Sigmoid colon (tissue), 7 donors: Measurements from ENCODE around the gene PPP1R12A. TPM values are rescaled to one million over a fixed set of nuclear protein-coding genes. Genes with fewer than 3 reads are reported as not detected.

ENCODE experiments used
- DNase-seq: peaks from one replicate; pipeline ENCODE4 v3.0.0-alpha.2; 2019
- H3K27ac ChIP-seq, 4 donors: fragments of 200-600 bp; sonication (generic); one replicate each; pipeline ENCODE4 v1.5.1; 2016 to 2019; ENCODE audit warnings: mild to moderate bottlenecking in 1 of 4
- H3K27me3 ChIP-seq, 3 donors: fragments of 200-600 bp; sonication (generic); one replicate each; pipeline ENCODE4 v1.5.1; 2019; ENCODE audit warnings: mild to moderate bottlenecking in 1 of 3
- H3K36me3 ChIP-seq, 4 donors: fragments of 200-600 bp; sonication (generic); one replicate each; pipeline ENCODE4 v1.5.1; 2016 to 2019
- H3K4me1 ChIP-seq, 4 donors: fragments of 200-600 bp; sonication (generic); one replicate each; pipeline ENCODE4 v1.5.1; 2017 to 2019
- H3K4me3 ChIP-seq, 4 donors: fragments of 200-600 bp; sonication (generic); one replicate each; pipeline ENCODE4 v1.5.1; 2017 to 2019; ENCODE audit warnings: mild to moderate bottlenecking in 2 of 4, moderate library complexity in 1 of 4
- H3K9me3 ChIP-seq, 4 donors: fragments of 200-600 bp in 3 of 4; sonication (generic) in 3 of 4; one replicate each; pipeline versions ENCODE4 v1.5.1 to v1.6.1; 2013 to 2019
- EP300 ChIP-seq, 4 donors: sonication (generic); formaldehyde crosslinking; IDR thresholded peaks; one replicate each; pipeline ENCODE4 v1.6.1; 2017; ENCODE audit warnings: antibody characterized with exemption in 4 of 4
- POLR2A ChIP-seq, 2 donors: fragments of 450-650 bp; IDR thresholded peaks; one replicate each; pipeline ENCODE4 v1.6.1; 2016; ENCODE audit warnings: antibody characterized with exemption in 2 of 2, mild to moderate bottlenecking in 2 of 2, moderate library complexity in 2 of 2
- POLR2AphosphoS5 ChIP-seq, 4 donors: sonication (generic); formaldehyde crosslinking; IDR thresholded peaks; one replicate each; pipeline ENCODE4 v1.6.1; 2017; ENCODE audit warnings: antibody characterized with exemption in 4 of 4
- WGBS, 2 donors: extraction: QIAGEN DNeasy Blood & Tissue Kit; methylation state at CpG; one replicate each; pipeline ENCODE4 v1.1.7; 2013; 5-methylcytosine and 5-hydroxymethylcytosine counted together
- intact Hi-C: fragments of 100-400 bp; cut with DNase I; formaldehyde crosslinking; loops from one replicate; pipeline ENCODE4 v1.15.1; 2023
- polyA plus RNA-seq, 3 donors: library from polyadenylated mRNA; stranded (reverse); fragments of 200-250 nt; gene quantifications; one replicate each; pipeline ENCODE4 v1.2.3, GENCODE V29; 2013
- total RNA-seq, 4 donors: library from RNA; depleted of rRNA; stranded (reverse); fragments of >200 nt; gene quantifications; one replicate each; pipeline ENCODE4 v1.1.0, GENCODE V29; 2016
- TF ChIP-seq, protein P1 (sequence below), 4 experiments: fragments of 450-650 bp in 3 of 4; fragments of 200-600 bp in 1 of 4; IDR thresholded peaks; one replicate each; pipeline ENCODE4 v1.5.1; 2016 to 2019; ENCODE audit warnings: antibody characterized with exemption in 4 of 4, mild to moderate bottlenecking in 3 of 4, moderate library complexity in 2 of 4
- donor health status: healthy with polysubstance abuse.
- donor health status: Bipolar disorder and iron deficiency.
- donor health status: healthy.

The PPP1R12A gene
- total and polyA plus RNA-seq, 7 donors = 11.4 to 528 (median 326) TPM

DNA sequence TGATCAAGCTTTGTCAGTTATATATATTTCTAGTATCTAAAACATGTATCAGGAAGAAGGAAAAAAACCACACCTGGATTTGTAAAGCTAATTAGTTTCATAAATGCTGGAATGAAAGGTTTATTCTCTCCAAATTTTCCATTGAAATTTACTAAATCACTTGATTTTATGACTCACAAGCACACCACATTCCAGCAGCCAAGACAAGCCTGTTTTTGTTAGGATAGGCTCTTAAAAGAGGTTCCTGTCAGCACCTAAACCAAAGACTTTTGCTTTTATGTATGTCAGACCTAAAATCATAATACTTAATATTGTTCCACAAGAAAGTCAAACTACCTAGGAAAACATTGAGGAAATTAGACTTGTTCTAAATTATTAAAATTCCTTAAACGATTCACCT is 158.8 kb downstream of the PPP1R12A start:
- peaks cover 0 to 24% (median 11%) of the 10 kb centered on the region in 4 donors for H3K4me1 ChIP-seq
- TF ChIP-seq EP300 (IDR thresholded peaks at IDR 0.05) (no peak), POLR2A (IDR thresholded peaks at IDR 0.05) (no peak), POLR2AphosphoS5 (IDR thresholded peaks at IDR 0.05) (no peak)
- TF ChIP-seq, protein P1, sequence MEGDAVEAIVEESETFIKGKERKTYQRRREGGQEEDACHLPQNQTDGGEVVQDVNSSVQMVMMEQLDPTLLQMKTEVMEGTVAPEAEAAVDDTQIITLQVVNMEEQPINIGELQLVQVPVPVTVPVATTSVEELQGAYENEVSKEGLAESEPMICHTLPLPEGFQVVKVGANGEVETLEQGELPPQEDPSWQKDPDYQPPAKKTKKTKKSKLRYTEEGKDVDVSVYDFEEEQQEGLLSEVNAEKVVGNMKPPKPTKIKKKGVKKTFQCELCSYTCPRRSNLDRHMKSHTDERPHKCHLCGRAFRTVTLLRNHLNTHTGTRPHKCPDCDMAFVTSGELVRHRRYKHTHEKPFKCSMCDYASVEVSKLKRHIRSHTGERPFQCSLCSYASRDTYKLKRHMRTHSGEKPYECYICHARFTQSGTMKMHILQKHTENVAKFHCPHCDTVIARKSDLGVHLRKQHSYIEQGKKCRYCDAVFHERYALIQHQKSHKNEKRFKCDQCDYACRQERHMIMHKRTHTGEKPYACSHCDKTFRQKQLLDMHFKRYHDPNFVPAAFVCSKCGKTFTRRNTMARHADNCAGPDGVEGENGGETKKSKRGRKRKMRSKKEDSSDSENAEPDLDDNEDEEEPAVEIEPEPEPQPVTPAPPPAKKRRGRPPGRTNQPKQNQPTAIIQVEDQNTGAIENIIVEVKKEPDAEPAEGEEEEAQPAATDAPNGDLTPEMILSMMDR (IDR thresholded peaks at IDR 0.05) = no peak
- intact Hi-C loops = loop anchor here (5.0 to 10.0 kb wide), 2 partner anchors 156 to 489 kb away; no protein-coding TSS in a partner anchor
- no peak overlapping the region for H3K4me3 ChIP-seq
- no peaks in the 10 kb centered on the region for H3K27me3 ChIP-seq
- no peak for DNase-seq
- 79 to 83% methylated on average over 1 of the region's 1 CpG for WGBS, 2 donors
- H3K9me3 ChIP-seq = no peaks in the 10 kb centered on the region
- peaks cover 0 to 75% (median 2%) of the 10 kb centered on the region in 4 donors for H3K36me3 ChIP-seq
- H3K27ac ChIP-seq = peak overlapping the region in 3 of 4 donors; percentile 4 to 40 (median 29)

DNA sequence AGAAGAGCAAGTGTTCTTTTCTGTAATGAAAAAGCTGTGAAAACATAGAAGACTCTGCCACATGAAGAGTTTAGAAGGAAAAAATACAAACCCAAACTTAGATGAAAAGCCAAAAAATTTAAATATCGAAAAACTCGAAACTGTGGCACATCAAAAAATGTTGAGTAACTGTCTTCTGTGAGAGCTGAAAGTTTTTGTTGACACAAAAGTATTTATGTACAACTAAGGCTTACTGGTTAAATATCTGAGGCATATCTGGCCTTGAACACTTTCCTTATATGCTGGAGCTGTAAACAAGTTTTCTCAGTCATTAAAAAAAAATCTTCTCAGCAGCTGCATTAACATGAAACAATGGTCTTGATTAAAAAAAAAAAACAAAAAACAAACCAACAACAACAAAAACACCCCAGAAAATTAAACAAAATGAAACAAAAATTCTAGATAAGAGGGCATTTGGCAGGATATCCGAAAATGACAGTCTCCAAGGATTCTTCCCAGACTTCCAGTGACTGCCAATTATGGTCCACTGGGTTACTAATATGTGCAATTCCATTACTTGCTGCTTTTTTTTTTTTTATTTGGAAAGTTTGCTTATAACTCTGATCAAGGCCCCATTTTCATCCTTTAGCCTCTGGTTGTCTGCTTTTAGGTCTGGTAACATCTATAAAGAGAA is 159.4 kb downstream of the PPP1R12A start:
- Histone ChIP-seq H3K36me3 (peaks cover 0 to 69% (median 2%) of the 10 kb centered on the region in 4 donors), H3K27ac (peak overlapping the region in 2 of 4 donors; percentile 29 to 33)
- intact Hi-C loops = loop anchor here (5.0 to 10.0 kb wide), 2 partner anchors 157 to 489 kb away; no protein-coding TSS in a partner anchor

DNA sequence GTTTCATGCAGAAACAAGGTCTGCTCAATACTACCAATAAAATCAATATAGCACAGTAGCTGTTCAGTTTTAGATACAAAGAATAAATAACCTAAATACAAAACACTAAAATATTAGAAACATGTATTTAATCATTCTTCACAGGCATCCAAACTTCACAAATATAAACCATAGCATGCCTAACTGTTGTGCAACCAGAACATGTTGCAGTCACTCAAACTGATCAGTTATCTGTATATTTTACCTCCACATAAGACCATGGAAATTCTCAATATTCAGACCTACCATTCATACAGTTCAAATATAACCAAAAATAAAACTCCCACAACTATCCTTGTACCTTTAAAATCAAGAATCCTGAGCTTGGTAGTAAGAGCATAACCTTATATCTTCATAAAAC is 161.0 kb downstream of the PPP1R12A start:
- Histone ChIP-seq H3K4me3 (no peak overlapping the region), H3K27me3 (no peaks in the 10 kb centered on the region), H3K36me3 (peaks cover 0 to 53% (median 2%) of the 10 kb centered on the region in 4 donors), H3K9me3 (no peaks in the 10 kb centered on the region), H3K4me1 (peaks cover 0 to 26% (median 20%) of the 10 kb centered on the region in 4 donors), H3K27ac (no peak overlapping the region)
- TF ChIP-seq POLR2A (IDR thresholded peaks at IDR 0.05) (no peak), EP300 (IDR thresholded peaks at IDR 0.05) (no peak), POLR2AphosphoS5 (IDR thresholded peaks at IDR 0.05) (no peak)
- TF ChIP-seq, protein P1 (IDR thresholded peaks at IDR 0.05) = no peak
- no peak for DNase-seq
- intact Hi-C loops = loop anchor here (10.0 kb wide), 1 partner anchor 491 kb away; no protein-coding TSS in a partner anchor

More for the DNA sequence above, 159.4 kb downstream of the PPP1R12A start:
- Histone ChIP-seq H3K27me3 (no peaks in the 10 kb centered on the region), H3K4me1 (peaks cover 0 to 24% (median 11%) of the 10 kb centered on the region in 4 donors), H3K9me3 (no peaks in the 10 kb centered on the region), H3K4me3 (no peak overlapping the region)
- WGBS, 2 donors = 86 to 88% methylated on average over 3 of the region's 3 CpGs
- TF ChIP-seq POLR2AphosphoS5 (IDR thresholded peaks at IDR 0.05) (no peak), EP300 (IDR thresholded peaks at IDR 0.05) (no peak), POLR2A (IDR thresholded peaks at IDR 0.05) (no peak)
- TF ChIP-seq, protein P1 (IDR thresholded peaks at IDR 0.05) = no peak
- DNase-seq = no peak

DNA sequence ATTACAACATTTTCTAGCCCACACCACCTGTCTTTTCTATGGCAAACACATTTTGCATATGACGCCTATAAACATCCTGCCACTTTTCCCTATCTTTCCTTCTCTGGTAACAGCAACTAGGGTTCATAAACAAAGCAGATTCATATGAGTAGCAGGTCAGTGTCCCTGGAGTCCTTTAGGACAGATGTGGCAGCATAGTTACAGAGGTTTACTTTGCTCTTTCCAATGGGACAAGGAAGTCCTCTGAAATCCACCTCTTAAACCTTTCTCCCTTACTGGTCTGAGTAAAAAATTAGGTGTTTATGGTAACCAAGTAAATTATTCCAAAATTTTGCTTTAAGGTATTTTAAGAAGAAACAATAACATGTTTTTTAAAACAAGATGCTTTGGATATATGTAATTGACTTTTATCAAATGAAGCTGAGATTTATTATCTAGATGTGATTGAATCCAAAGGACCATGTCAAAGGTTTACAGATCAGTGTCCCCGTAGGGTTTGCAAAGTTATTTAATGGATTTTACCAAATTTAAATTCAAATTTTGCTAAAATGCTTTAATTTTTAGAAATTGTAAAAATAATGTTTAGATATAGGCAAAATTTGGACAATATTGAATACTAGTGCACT is 164.9 kb downstream of the PPP1R12A start:
- H3K4me3 ChIP-seq = no peak overlapping the region
- H3K27me3 ChIP-seq = no peaks in the 10 kb centered on the region
- H3K9me3 ChIP-seq = no peaks in the 10 kb centered on the region
- H3K4me1 ChIP-seq = peaks cover 0 to 10% (median 8%) of the 10 kb centered on the region in 4 donors
- no peak overlapping the region for H3K27ac ChIP-seq
- DNase-seq = no peak
- TF ChIP-seq POLR2A (IDR thresholded peaks at IDR 0.05) = no peak
- TF ChIP-seq POLR2AphosphoS5 (IDR thresholded peaks at IDR 0.05) = peak in 1 of 4 donors; percentile 29
- no peak for TF ChIP-seq EP300 (IDR thresholded peaks at IDR 0.05)
- TF ChIP-seq, protein P1 (IDR thresholded peaks at IDR 0.05) = no peak
- peaks cover 0 to 22% (median 2%) of the 10 kb centered on the region in 4 donors for H3K36me3 ChIP-seq
- intact Hi-C loops = loop anchor here (10.0 kb wide), 1 partner anchor 495 kb away; no protein-coding TSS in a partner anchor
- WGBS, 2 donors = 89 to 95% methylated on average over 2 of the region's 2 CpGs
